Activated T-cell treated with anti-CD3 and anti-CD28 coated beads, Interleukin-2, amount 50 U/mL, for 1 hour (primary cell): ENCODE data around the gene CYP4F3.
"Not testable (repeated sequence)": the region's sequence is repeated elsewhere in the genome, so short reads cannot be mapped to it uniquely, and the experiment has no call there.

ENCODE experiments used
- DNase-seq: peaks from one replicate; pipeline ENCODE4 v3.0.0-alpha.2; 2020

Gene CYP4F3

GRCh38 chr19:15640294-15640903 lies at the start of gene CYP4F3:
Gene CYP4F3, plus strand, starts transcription at chr19:15640897. Its CDS starts 519 bp downstream, at chr19:15641416.
- DNase-seq, result no peak

- no peak for DNase-seq
These were observed 48.9 kb upstream of the CYP4F3 start for GRCh38 chr19:15591796-15592195.

GRCh38 chr19:15592506-15592905 lies 48.2 kb upstream of the CYP4F3 start:
- DNase-seq, result not testable (repeated sequence)

GRCh38 chr19:15593766-15594165 lies 46.9 kb upstream of the CYP4F3 start:
- DNase-seq, result not testable (repeated sequence)

GRCh38 chr19:15595069-15595468 lies 45.6 kb upstream of the CYP4F3 start:
- DNase-seq, result no peak

GRCh38 chr19:15607978-15608925 lies 32.4 kb upstream of the CYP4F3 start:
- not testable (repeated sequence) for DNase-seq

GRCh38 chr19:15609261-15609660 lies 31.4 kb upstream of the CYP4F3 start:
- no peak for DNase-seq

GRCh38 chr19:15612342-15612741 lies 28.4 kb upstream of the CYP4F3 start:
- no peak for DNase-seq

GRCh38 chr19:15613338-15613737 lies 27.4 kb upstream of the CYP4F3 start:
- no peak for DNase-seq

GRCh38 chr19:15614507-15615379 lies 26.0 kb upstream of the CYP4F3 start, which contains the start of gene CYP4F8:
Gene CYP4F8, plus strand, starts transcription at chr19:15615218. Its CDS starts 399 bp downstream, at chr19:15615617.
- no peak for DNase-seq

- no peak for DNase-seq
These were observed 25.2 kb upstream of the CYP4F3 start for GRCh38 chr19:15615526-15615925.

GRCh38 chr19:15616183-15616582 lies 24.5 kb upstream of the CYP4F3 start:
- DNase-seq, result no peak

- DNase-seq, result no peak
These were observed 23.9 kb upstream of the CYP4F3 start for GRCh38 chr19:15616627-15617270.

GRCh38 chr19:15618321-15618720 lies 22.4 kb upstream of the CYP4F3 start:
- no peak for DNase-seq

- no peak for DNase-seq
These were observed 18.9 kb upstream of the CYP4F3 start for GRCh38 chr19:15621801-15622200.

GRCh38 chr19:15622991-15623390 lies 17.7 kb upstream of the CYP4F3 start:
- no peak for DNase-seq

GRCh38 chr19:15623711-15624318 lies 16.9 kb upstream of the CYP4F3 start:
- DNase-seq, result no peak

GRCh38 chr19:15628236-15629002 lies 12.3 kb upstream of the CYP4F3 start:
- no peak for DNase-seq

- peak; percentile 95 for DNase-seq
These were observed 11.5 kb upstream of the CYP4F3 start for GRCh38 chr19:15629003-15629880.

- DNase-seq, result peak; percentile 59
These were observed 8.9 kb upstream of the CYP4F3 start for GRCh38 chr19:15631817-15632216.
